Measurements from ENCODE around the gene PNPO.

The PNPO gene

DNA sequence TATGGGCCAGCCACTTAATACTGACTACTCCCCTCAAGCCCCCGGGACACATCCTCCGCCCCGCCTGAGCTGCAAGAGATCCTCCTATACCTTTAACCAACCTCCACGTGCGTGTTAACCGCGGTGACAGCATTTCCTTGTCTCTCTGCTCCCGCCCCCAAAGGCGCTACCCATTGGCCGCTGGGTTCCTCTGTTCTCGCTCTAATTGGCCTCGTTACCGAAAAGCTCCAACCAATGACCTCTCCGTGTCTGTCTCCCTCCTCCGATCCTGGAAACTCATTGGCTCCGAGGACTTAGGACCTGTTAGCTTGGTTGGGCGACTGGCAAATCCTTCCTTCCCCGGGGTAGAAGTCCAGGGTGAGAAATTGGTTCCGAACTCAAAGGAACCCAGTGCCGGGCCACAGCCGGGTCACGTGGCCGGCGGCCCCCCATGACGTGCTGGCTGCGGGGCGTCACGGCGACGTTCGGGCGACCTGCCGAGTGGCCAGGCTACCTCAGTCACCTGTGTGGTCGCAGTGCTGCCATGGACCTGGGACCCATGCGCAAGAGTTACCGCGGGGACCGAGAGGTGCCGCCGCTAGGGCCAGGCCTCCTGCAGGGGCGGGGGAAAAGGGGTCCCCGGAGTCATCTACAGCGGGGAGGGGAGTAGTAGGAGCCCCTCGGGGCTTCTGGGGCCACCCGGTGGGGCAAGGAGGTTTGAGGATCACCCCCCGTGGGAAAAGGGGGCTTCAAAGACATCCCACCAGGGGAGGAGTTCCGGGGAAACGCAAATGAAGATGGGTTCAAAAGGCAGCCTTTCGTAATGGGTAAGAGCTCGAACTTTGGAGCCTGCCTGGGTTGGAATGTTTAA, at the start of gene PNPO:
PNPO (plus strand) TSS at position 326 of the 850 bp plus-strand sequence; CDS start at position 431, 105 bp downstream.
- peak within 1 kb of the TSS; percentile 58 to 97 (median 81) for H3K4me3 ChIP-seq
- H3K27ac ChIP-seq: peak within 1 kb of the TSS; percentile 26 to 93 (median 83)

DNA sequence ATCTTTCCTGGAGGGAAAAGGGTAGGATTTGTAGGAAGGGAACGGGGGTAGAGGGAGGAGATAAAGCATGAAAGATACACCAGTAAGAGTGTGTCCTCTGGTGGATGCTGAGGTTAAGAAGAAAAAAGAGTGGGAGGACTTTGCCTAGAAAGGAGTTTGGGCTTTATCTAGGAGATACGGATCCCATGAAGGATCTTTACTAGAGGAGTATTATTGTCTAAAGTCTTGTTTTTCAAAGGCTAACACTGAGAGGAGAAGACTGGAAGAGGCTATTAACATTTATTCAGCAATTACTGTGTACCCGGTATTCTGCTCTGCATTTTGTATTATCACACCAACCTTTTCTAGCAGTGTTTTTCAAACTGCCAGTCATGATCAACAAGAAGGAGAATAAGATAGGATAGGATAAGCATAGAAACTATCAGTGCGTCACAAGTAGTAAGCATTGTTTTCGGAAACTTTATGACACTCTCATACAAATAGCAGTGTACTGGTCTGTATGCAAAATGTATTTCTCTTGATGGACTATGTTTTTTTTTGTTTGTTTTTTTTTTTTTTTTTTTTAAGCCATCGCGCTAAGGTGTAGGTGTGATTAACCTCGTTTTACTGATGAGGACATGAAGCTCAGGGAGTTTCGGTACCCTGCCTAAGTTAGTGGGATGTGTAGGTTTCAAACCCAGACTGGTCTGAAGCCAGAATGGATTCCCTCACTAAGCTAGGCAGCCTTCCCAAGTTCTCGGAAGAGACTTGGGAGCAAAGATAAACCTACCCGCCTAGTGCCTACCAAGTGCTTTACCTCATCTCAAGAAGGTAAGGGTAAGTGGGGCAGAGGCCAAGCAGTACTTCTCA, 46.6 kb upstream of the PNPO start:
- Histone ChIP-seq H3K4me3 (peak overlapping the region; percentile 59 to 92 (median 77)), H3K27ac (peak overlapping the region; percentile 62 to 100 (median 93))

GRCh38 chr17:47895347-47895855, 46.0 kb upstream of the PNPO start:
- Histone ChIP-seq H3K27ac (peak overlapping the region; percentile 62 to 100 (median 93)), H3K4me3 (peak overlapping the region; percentile 59 to 92 (median 77))

GRCh38 chr17:47895856-47896671, 45.3 kb upstream of the PNPO start, which contains the start of gene SP2:
SP2 (plus strand) TSS chr17:47896236; CDS start chr17:47896287, 51 bp downstream.
- Histone ChIP-seq H3K4me3 (peak within 1 kb of the TSS; percentile 69 to 92 (median 78)), H3K27ac (peak within 1 kb of the TSS; percentile 96 to 100 (median 100))

DNA sequence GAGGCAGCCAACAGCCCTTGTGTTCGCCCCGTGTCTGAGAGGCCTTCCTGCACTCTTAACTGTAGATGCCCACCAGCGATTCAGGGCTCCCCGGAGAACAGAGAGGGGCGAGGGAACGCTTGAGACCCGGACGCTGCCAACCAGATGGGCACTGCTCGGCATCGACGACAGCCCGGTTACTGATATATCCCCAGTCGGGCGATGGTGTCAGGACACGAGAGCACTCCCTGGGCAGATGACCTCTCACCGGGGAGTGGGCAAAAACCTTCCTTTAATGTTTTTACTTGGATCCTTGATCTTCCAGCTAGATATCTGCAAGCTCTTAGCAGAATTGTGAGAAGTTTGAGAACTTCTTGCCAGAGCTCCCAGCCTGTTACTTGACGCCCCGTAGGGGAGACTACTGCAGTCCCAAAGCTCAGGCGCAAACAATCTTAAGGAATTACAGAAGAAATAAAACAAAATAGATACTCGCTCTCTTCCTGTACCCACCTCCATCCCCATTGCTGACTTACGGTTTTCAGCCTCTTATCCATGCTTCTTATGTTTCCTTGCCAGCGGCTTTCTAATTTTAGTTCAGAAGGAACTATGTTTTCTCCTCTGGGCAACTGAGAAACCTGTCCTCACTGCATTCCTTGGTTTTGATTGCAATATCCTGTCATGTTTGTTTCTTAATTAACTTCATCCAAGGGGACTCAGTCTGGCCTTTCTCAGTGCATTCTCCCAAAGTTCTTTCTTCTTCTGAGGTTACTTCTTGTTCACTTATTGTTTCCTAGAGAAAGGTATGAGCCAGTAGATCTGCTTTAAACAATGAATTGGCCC, 44.5 kb upstream of the PNPO start:
- H3K27ac ChIP-seq: peak overlapping the region; percentile 96 to 100 (median 100)

GRCh38 chr17:47897561-47897960, 43.8 kb upstream of the PNPO start:
- H3K4me3 ChIP-seq: peak overlapping the region in 3 of 7 experiments; percentile 69 to 92 (median 79)
- H3K27ac ChIP-seq: peak overlapping the region in 13 of 21 experiments; percentile 59 to 100 (median 100)

More for the DNA sequence above, 44.5 kb upstream of the PNPO start:
- peak overlapping the region; percentile 69 to 92 (median 78) for H3K4me3 ChIP-seq

- Histone ChIP-seq H3K4me3 (no peak overlapping the region), H3K27ac (peak overlapping the region in 2 of 21 experiments; percentile 59 to 98)
Observed at GRCh38 chr17:47898241-47898640, 43.1 kb upstream of the PNPO start.

DNA sequence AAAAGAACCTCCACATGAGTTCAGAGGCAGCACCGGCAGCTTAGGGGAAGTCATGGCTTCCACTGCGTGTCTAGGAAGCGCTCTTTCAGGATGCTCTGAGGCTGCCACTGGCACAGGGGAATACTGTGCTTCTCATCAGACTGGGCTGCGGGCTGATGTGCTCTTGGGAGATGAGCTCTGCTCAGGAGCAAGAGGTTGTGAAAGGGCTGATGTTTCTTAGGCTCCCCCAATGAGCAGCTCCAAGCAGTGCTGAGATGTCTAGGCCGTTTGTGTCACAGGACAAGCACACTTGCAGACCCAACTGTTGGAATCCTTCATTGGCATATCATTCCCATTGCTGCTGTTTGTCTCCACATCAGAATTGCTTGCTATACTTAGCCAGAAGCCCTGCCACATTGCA, 41.7 kb upstream of the PNPO start:
- H3K27ac ChIP-seq: peak overlapping the region in 3 of 21 experiments; percentile 3 to 45 (median 14)
- H3K4me3 ChIP-seq: no peak overlapping the region

- no peak overlapping the region for H3K27ac ChIP-seq
- no peak overlapping the region for H3K4me3 ChIP-seq
Observed at GRCh38 chr17:47901423-47901822, 39.9 kb upstream of the PNPO start.

- Histone ChIP-seq H3K4me3 (no peak overlapping the region), H3K27ac (no peak overlapping the region)
Observed at GRCh38 chr17:47902039-47902744, 39.2 kb upstream of the PNPO start.

- Histone ChIP-seq H3K4me3 (no peak overlapping the region), H3K27ac (peak overlapping the region in 19 of 21 experiments; percentile 14 to 80 (median 61))
Observed at GRCh38 chr17:47905221-47905733, 36.1 kb upstream of the PNPO start.

DNA sequence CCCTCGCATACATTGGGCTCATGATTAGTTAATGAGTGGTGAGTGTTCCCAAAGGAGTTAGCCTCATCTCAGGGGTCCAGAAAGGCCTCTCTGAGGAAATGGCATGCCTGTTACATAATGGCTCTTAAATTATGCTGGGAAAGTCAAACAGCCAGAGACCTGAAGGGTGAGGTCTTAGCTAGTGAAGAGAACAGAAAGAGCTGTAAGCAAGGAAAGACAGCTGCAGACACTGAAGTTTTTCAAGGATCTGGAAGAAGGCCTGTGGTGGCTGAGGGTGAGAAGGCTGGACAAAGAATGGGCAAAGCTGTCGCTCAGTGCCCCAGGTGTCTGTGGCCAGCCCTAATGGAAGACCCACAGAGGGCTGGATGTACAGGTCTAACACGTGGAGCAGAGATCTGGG, 34.9 kb upstream of the PNPO start:
- no peak overlapping the region for H3K4me3 ChIP-seq
- H3K27ac ChIP-seq: peak overlapping the region in 9 of 21 experiments; percentile 18 to 80 (median 60)

DNA sequence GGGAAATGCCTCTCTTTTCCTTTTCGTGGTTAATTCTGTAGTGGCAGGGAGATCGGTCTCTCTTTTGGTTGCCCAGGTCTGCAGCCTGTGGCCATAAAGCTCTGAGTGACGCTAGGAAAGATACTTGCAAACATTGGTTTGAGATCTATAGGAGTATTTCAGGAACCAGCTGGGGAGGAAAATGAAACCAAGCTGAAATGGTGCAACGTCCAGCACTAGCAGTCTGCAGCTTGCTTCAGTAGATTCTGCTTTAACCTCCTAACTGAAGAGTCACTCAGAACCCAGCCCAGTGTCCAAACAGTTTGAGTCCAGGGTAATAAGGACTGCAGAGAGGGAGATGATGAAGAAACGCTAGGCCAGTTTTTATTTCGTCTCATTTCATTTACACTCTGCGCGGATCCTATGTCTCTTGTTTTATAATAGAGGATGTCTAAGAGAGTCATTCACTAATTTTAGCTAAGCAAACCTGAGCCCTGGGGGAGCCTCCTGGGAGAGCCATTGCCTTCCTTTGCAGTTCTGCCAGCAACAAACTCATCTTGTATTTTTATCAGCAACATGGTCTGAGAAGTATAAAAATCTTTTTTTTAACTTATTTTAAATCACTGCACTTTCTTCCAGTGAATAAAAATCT, 33.3 kb upstream of the PNPO start:
- no peak overlapping the region for H3K4me3 ChIP-seq
- H3K27ac ChIP-seq: peak overlapping the region in 2 of 21 experiments; percentile 6 to 18

GRCh38 chr17:47913050-47913449, 28.3 kb upstream of the PNPO start:
- no peak overlapping the region for H3K27ac ChIP-seq
- no peak overlapping the region for H3K4me3 ChIP-seq

- H3K27ac ChIP-seq: no peak overlapping the region
Observed at GRCh38 chr17:47914306-47914948, 26.9 kb upstream of the PNPO start.

GRCh38 chr17:47915776-47916398, 25.5 kb upstream of the PNPO start:
- no peak overlapping the region for H3K27ac ChIP-seq
- H3K4me3 ChIP-seq: no peak overlapping the region

More at GRCh38 chr17:47914306-47914948, 26.9 kb upstream of the PNPO start:
- no peak overlapping the region for H3K4me3 ChIP-seq
